T-helper 1 cell treated with Interleukin-12 subunit alpha and Interleukin-12 subunit beta and Interleukin-4 antibody, amounts not matched to agents 30 μg/mL and 1 μg/mL, for 36 hours (primary cell): ENCODE results near the gene TMEM204.
A peak's percentile ranks its signal among the peaks of the same experiment; 100 is the strongest.

Source experiments
- H3K27ac Mint-ChIP-seq: one replicate; pipeline ENCODE4 v1.8.0; 2021; ENCODE audit warnings: mild to moderate bottlenecking, mixed read lengths
- H3K27me3 Mint-ChIP-seq: one replicate; pipeline ENCODE4 v1.8.0; 2021; ENCODE audit warnings: low read depth, mixed read lengths
- H3K36me3 Mint-ChIP-seq: one replicate; pipeline ENCODE4 v1.8.0; 2021; ENCODE audit warnings: low read depth, mixed read lengths
- H3K4me1 Mint-ChIP-seq: one replicate; pipeline ENCODE4 v1.8.0; 2021; ENCODE audit warnings: low read depth, mixed read lengths
- H3K4me3 Mint-ChIP-seq: one replicate; pipeline ENCODE4 v1.8.0; 2021; ENCODE audit warnings: mild to moderate bottlenecking, moderate library complexity, mixed read lengths
- H3K9me3 Mint-ChIP-seq: one replicate; pipeline ENCODE4 v1.8.0; 2021; ENCODE audit warnings: mixed read lengths

Gene TMEM204

GRCh38 chr16:1495211-1495888, 38.1 kb upstream of the TMEM204 start:
- Mint-ChIP-seq H3K9me3 (no peaks in the 10 kb centered on the region), H3K4me3 (peak overlapping the region; percentile 31), H3K27ac (no peak overlapping the region), H3K4me1 (peaks cover 10% of the 10 kb centered on the region), H3K27me3 (no peaks in the 10 kb centered on the region), H3K36me3 (peaks cover 7% of the 10 kb centered on the region)

DNA sequence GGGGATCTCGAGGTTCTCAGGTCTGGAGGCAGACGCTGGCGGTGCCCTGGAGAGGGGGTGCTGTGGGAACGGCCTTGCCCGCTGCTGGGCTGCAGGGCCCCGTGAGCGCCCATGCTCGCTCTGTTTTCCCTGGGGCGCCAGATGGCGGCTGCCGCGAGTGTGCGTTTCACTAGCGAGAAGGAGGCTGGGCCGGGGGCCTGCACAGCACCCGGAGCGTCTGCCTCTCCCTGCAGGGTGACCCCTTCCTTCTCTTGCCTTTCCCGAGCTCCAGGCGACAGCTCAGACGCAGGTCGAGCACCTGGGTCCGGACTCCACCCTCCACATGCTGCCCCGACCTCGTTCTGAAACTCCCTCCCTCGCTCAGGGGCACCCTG, 37.6 kb upstream of the TMEM204 start:
- Mint-ChIP-seq H3K36me3 (peaks cover 7% of the 10 kb centered on the region), H3K4me3 (no peak overlapping the region), H3K4me1 (peaks cover 10% of the 10 kb centered on the region), H3K9me3 (no peaks in the 10 kb centered on the region), H3K27me3 (no peaks in the 10 kb centered on the region), H3K27ac (no peak overlapping the region)

- H3K4me1 Mint-ChIP-seq: peaks cover 10% of the 10 kb centered on the region
- H3K4me3 Mint-ChIP-seq: no peak overlapping the region
- peaks cover 7% of the 10 kb centered on the region for H3K36me3 Mint-ChIP-seq
- H3K27me3 Mint-ChIP-seq: no peaks in the 10 kb centered on the region
- no peaks in the 10 kb centered on the region for H3K9me3 Mint-ChIP-seq
- H3K27ac Mint-ChIP-seq: no peak overlapping the region
These were observed 37.0 kb upstream of the TMEM204 start for GRCh38 chr16:1496464-1496863.

- Mint-ChIP-seq H3K4me3 (no peak overlapping the region), H3K36me3 (peaks cover 7% of the 10 kb centered on the region), H3K9me3 (no peaks in the 10 kb centered on the region)
These were observed 36.4 kb upstream of the TMEM204 start for GRCh38 chr16:1497014-1497598.

GRCh38 chr16:1498899-1499676, 34.4 kb upstream of the TMEM204 start:
- H3K9me3 Mint-ChIP-seq: no peaks in the 10 kb centered on the region
- peaks cover 7% of the 10 kb centered on the region for H3K36me3 Mint-ChIP-seq
- H3K4me3 Mint-ChIP-seq: no peak overlapping the region
- H3K4me1 Mint-ChIP-seq: no peaks in the 10 kb centered on the region
- H3K27me3 Mint-ChIP-seq: no peaks in the 10 kb centered on the region
- no peak overlapping the region for H3K27ac Mint-ChIP-seq

More at GRCh38 chr16:1497014-1497598, 36.4 kb upstream of the TMEM204 start:
- Mint-ChIP-seq H3K4me1 (peaks cover 10% of the 10 kb centered on the region), H3K27ac (no peak overlapping the region), H3K27me3 (no peaks in the 10 kb centered on the region)

GRCh38 chr16:1499756-1500464, 33.6 kb upstream of the TMEM204 start:
- Mint-ChIP-seq H3K4me3 (no peak overlapping the region), H3K36me3 (peaks cover 7% of the 10 kb centered on the region), H3K27me3 (no peaks in the 10 kb centered on the region), H3K27ac (no peak overlapping the region), H3K9me3 (no peaks in the 10 kb centered on the region), H3K4me1 (no peaks in the 10 kb centered on the region)

GRCh38 chr16:1500465-1501150, 32.9 kb upstream of the TMEM204 start:
- H3K4me3 Mint-ChIP-seq: no peak overlapping the region
- H3K27me3 Mint-ChIP-seq: no peaks in the 10 kb centered on the region
- no peaks in the 10 kb centered on the region for H3K9me3 Mint-ChIP-seq
- peaks cover 7% of the 10 kb centered on the region for H3K36me3 Mint-ChIP-seq
- H3K27ac Mint-ChIP-seq: no peak overlapping the region
- no peaks in the 10 kb centered on the region for H3K4me1 Mint-ChIP-seq

DNA sequence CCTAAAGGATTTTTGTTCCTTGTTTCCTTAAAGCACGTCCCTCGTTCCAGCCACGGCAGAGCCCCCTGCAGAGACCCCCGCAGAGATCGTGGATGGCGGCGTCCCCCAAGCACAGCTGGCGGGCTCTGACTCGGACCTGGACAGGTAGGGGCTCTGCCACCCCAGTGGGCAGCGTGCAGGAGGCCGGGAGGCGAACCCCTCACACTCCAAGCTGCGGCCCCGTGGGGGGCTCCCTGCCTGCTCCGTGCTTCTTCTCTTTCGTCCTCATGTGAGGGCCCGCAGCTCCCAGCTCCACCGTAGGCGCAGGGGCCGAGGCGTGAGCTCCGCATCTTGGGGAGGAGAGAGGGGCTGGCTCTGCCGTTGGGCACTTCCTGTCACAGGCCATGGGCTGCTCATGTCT, 31.8 kb upstream of the TMEM204 start:
- no peaks in the 10 kb centered on the region for H3K4me1 Mint-ChIP-seq
- H3K27me3 Mint-ChIP-seq: no peaks in the 10 kb centered on the region
- no peak overlapping the region for H3K4me3 Mint-ChIP-seq
- peaks cover 6% of the 10 kb centered on the region for H3K36me3 Mint-ChIP-seq
- H3K27ac Mint-ChIP-seq: no peak overlapping the region
- H3K9me3 Mint-ChIP-seq: no peaks in the 10 kb centered on the region

DNA sequence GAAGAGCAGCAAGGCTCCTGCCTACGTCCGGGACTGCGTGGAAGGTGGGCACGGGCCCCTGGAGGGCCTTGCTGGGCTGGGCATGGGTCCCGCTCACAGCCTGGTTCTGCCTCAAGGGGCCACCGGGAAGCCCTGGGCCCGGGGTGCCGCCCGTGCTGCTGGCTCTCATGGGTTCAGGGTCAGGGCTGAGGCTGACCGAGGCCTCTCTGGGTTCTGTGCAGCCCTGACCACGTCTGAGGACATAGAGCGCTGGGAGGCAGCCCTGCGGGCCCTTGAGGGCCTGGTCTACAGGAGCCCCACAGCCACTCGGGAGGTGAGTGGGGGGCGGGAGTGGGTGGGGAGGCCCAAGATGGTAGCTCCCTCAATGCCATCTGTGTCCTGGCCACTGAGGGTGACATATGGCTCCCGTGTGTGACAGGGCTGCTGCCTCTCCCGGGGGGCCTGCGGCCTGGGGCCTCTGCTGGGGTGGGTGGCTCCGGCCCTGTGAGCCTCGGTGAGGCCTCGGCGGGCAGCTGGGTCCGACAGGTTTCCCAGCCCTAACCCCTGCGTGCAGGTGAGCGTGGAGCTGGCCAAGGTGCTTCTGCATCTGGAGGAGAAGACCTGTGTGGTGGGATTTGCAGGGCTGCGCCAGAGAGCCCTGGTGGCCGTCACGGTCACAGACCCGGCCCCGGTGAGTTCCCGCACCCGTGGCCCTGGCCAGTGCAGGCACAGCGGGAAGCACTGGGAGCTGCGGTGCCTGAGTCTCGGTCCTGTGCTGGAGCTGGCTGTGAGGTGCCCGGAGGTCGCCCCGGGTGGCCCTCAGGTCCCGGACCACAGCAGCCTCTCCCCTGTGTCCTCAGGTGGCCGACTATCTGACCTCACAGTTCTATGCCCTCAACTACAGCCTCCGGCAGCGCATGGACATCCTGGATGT, 31.1 kb upstream of the TMEM204 start:
- H3K4me1 Mint-ChIP-seq: no peaks in the 10 kb centered on the region
- peaks cover 3% of the 10 kb centered on the region for H3K36me3 Mint-ChIP-seq
- no peak overlapping the region for H3K27ac Mint-ChIP-seq
- H3K9me3 Mint-ChIP-seq: no peaks in the 10 kb centered on the region
- no peaks in the 10 kb centered on the region for H3K27me3 Mint-ChIP-seq
- no peak overlapping the region for H3K4me3 Mint-ChIP-seq

- H3K27me3 Mint-ChIP-seq: no peaks in the 10 kb centered on the region
- H3K4me3 Mint-ChIP-seq: no peak overlapping the region
- H3K27ac Mint-ChIP-seq: no peak overlapping the region
- peaks cover 6% of the 10 kb centered on the region for H3K36me3 Mint-ChIP-seq
- H3K9me3 Mint-ChIP-seq: no peaks in the 10 kb centered on the region
- no peaks in the 10 kb centered on the region for H3K4me1 Mint-ChIP-seq
These were observed 30.1 kb upstream of the TMEM204 start for GRCh38 chr16:1503110-1503955.

DNA sequence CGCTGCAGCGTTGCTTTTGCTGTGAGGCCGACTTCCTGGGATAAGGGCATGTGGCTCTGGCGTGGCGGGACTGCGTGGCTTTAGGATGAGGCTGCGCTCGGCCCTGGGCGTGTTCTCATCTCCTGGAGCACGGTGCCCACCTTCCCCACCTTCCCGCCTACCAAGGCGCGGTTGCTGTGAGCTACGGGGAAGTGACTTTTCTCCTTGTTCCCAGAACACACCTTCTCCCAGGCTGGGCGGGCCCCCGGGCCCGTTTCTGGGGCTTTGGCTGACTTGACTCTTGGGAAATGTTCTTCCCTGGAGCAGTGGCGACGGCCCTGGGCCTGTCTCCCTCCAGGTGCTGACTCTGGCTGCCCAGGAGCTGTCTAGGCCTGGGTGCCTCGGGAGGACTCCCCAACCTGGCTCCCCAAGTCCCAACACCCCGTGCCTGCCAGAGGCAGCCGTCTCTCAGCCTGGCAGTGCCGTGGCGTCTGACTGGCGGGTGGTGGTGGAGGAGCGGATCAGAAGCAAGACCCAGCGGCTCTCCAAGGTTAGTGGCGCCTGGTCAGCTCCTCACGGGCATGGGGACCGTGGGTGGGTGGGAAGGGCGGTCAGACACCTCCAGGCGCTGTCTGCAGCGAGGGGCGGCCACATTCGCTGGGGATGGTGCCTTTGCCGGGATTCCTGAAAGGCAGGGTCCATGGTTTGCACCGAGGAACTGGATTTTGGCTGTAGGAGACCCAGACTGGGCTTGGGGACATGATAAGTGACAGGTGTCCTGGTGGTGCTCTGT, 28.2 kb upstream of the TMEM204 start:
- H3K9me3 Mint-ChIP-seq: no peaks in the 10 kb centered on the region
- no peak overlapping the region for H3K27ac Mint-ChIP-seq
- no peak overlapping the region for H3K4me3 Mint-ChIP-seq
- no peaks in the 10 kb centered on the region for H3K27me3 Mint-ChIP-seq
- no peaks in the 10 kb centered on the region for H3K4me1 Mint-ChIP-seq
- H3K36me3 Mint-ChIP-seq: peaks cover 7% of the 10 kb centered on the region

GRCh38 chr16:1505912-1506311, 27.6 kb upstream of the TMEM204 start:
- no peaks in the 10 kb centered on the region for H3K27me3 Mint-ChIP-seq
- H3K4me1 Mint-ChIP-seq: no peaks in the 10 kb centered on the region
- no peak overlapping the region for H3K27ac Mint-ChIP-seq
- H3K9me3 Mint-ChIP-seq: no peaks in the 10 kb centered on the region
- H3K4me3 Mint-ChIP-seq: no peak overlapping the region
- H3K36me3 Mint-ChIP-seq: peaks cover 9% of the 10 kb centered on the region
